Measurements from ENCODE around the gene TFF3.

The TFF3 gene

DNA sequence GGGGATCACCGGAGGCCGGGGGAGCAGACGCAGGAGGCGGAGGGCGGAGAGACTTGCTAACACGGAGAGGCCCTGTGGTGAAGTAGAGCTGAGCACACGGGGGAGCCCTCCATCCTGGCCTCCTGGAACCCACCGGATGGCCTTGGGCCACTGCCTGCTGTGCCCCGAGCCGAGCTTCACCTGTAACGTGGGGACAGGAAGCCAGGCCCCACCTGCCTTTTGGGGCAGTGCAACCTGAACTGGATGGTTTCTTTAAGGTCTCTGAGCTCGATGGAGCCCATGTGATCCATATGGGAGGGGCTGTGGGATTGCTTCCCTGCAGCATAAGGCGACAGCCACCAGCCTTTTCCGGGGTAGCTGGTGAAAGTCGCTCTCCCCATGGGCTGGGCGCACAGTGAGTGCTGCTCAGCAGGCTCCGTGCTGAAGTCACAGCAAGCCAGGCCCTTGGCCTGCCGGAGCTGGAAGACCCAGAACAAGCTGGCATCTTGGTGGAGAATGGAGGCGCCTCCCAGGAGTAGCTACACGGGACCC is 35.8 kb downstream of the TFF3 start:
- H3K27ac ChIP-seq = no peak overlapping the region
- H3K9me3 ChIP-seq (ENCODE audit: control insufficient read depth, low read length) = no peaks in the 10 kb centered on the region
- H3K4me3 ChIP-seq (ENCODE audit: low read depth, low read length) = no peak overlapping the region
- no peaks in the 10 kb centered on the region for H3K27me3 ChIP-seq (ENCODE audit: control insufficient read depth, insufficient read depth, low read length)
- H3K36me3 ChIP-seq (ENCODE audit: control insufficient read depth, insufficient read depth, low read length) = no peaks in the 10 kb centered on the region
- no peak overlapping the region for H2AFZ ChIP-seq
- H3K4me2 ChIP-seq (ENCODE audit: low read length) = no peak overlapping the region
- TF ChIP-seq, protein P1, sequence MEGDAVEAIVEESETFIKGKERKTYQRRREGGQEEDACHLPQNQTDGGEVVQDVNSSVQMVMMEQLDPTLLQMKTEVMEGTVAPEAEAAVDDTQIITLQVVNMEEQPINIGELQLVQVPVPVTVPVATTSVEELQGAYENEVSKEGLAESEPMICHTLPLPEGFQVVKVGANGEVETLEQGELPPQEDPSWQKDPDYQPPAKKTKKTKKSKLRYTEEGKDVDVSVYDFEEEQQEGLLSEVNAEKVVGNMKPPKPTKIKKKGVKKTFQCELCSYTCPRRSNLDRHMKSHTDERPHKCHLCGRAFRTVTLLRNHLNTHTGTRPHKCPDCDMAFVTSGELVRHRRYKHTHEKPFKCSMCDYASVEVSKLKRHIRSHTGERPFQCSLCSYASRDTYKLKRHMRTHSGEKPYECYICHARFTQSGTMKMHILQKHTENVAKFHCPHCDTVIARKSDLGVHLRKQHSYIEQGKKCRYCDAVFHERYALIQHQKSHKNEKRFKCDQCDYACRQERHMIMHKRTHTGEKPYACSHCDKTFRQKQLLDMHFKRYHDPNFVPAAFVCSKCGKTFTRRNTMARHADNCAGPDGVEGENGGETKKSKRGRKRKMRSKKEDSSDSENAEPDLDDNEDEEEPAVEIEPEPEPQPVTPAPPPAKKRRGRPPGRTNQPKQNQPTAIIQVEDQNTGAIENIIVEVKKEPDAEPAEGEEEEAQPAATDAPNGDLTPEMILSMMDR (IDR thresholded peaks at IDR 0.05) = no peak
- no peaks in the 10 kb centered on the region for H3K4me1 ChIP-seq
- no peaks in the 10 kb centered on the region for H3K79me2 ChIP-seq
- H3K9ac ChIP-seq = no peak overlapping the region

DNA sequence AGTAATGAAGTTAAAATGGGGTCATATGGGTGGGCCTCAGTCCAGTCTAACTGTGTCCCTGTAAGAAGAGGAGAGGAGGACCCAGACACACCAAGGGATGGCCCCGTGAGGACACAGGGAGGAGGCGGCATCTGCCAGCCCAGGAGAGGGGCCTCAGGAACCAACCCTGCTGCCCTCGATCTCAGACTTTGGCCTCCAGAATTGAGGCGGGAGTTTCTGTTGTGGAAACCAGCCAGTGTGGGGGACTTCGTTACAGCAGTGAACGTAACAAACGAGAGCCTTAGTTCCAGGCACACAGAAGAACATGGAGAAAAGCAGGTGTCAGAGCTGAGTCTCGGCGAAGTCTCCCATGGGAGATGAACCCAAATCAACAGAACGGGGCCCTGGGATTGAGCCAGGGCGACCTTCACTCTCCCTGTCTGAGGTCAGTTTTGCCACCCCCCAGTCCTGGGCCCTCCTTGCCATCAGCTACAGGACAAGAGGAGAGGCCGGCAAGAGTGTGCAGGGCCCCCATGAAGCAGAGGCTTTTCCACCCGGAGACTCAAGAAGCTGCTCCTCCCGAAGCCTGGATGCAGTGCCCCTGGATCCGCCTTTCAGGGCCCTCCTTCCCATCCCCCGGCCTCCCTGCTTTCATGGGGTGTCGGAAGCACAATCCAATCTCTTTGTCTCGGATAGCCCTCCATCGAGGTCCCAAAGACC is 36.6 kb downstream of the TFF3 start:
- no peak overlapping the region for H3K4me2 ChIP-seq (ENCODE audit: low read length)
- H3K79me2 ChIP-seq = no peaks in the 10 kb centered on the region
- H3K9ac ChIP-seq = no peak overlapping the region
- H3K4me3 ChIP-seq (ENCODE audit: low read depth, low read length) = no peak overlapping the region
- H3K27ac ChIP-seq = no peak overlapping the region
- no peaks in the 10 kb centered on the region for H3K27me3 ChIP-seq (ENCODE audit: control insufficient read depth, insufficient read depth, low read length)
- TF ChIP-seq, protein P1 (IDR thresholded peaks at IDR 0.05) = no peak
- H3K9me3 ChIP-seq (ENCODE audit: control insufficient read depth, low read length) = no peaks in the 10 kb centered on the region
- no peak overlapping the region for H2AFZ ChIP-seq
- H3K4me1 ChIP-seq = no peaks in the 10 kb centered on the region
- no peaks in the 10 kb centered on the region for H3K36me3 ChIP-seq (ENCODE audit: control insufficient read depth, insufficient read depth, low read length)

DNA sequence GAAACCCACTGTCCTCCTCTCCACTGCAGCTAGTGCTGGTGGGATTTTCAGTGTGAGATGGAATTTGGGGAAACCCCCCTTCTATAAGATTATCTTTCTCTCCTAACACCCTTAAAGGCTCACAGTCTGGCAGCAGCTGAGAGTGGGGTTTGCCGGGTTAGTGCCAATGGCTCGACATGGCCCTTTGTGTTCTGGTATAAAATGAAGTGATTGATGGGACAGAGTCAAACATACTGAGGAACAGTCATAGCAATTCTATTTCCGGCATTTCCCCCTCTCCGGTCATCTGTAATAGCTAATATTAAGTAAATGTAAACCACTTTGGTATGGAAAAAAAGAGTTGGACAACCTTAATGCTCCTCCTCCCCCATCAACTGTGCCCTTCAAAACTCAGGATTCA is 37.6 kb downstream of the TFF3 start:
- H3K4me1 ChIP-seq = no peaks in the 10 kb centered on the region
- H2AFZ ChIP-seq = no peak overlapping the region
- H3K27ac ChIP-seq = no peak overlapping the region
- no peaks in the 10 kb centered on the region for H3K9me3 ChIP-seq (ENCODE audit: control insufficient read depth, low read length)
- no peaks in the 10 kb centered on the region for H3K27me3 ChIP-seq (ENCODE audit: control insufficient read depth, insufficient read depth, low read length)
- TF ChIP-seq, protein P1 (IDR thresholded peaks at IDR 0.05) = no peak
- no peak overlapping the region for H3K9ac ChIP-seq
- H3K36me3 ChIP-seq (ENCODE audit: control insufficient read depth, insufficient read depth, low read length) = no peaks in the 10 kb centered on the region
- no peaks in the 10 kb centered on the region for H3K79me2 ChIP-seq
- no peak overlapping the region for H3K4me2 ChIP-seq (ENCODE audit: low read length)
- H3K4me3 ChIP-seq (ENCODE audit: low read depth, low read length) = no peak overlapping the region

DNA sequence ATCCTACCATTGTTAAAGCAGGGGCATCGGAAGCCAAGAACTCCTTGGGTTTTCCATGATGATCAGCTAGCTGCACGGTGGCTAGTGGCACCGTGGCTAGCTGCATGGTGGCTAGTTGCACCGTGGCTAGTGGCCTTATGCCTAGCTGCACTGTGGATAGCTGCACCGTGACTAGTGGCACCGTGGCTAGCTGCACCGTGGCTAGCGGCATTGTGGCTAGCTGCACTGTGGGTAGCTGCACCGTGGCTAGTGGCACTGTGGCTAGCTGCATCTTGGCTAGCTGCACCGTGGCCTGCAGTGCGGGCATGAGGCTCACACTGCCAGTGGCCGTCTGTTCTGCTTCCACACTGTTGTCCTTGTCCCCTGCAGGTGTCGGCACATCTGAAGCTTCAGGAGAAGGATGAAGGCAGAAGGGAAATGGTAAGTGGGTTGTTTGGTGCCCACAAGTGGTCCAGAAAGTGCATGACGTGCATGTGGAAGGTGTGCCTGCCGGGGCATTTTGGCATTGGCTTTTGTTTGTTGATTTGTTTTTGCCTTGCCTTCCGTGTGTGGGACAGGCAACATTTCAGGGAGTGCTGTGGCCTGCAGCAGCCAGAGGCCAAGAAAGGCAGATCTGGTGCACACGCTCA is 38.6 kb downstream of the TFF3 start:
- Histone ChIP-seq H3K27me3 (ENCODE audit: control insufficient read depth, insufficient read depth, low read length) (no peaks in the 10 kb centered on the region), H3K4me2 (ENCODE audit: low read length) (no peak overlapping the region), H3K4me1 (no peaks in the 10 kb centered on the region), H3K9me3 (ENCODE audit: control insufficient read depth, low read length) (no peaks in the 10 kb centered on the region), H3K4me3 (ENCODE audit: low read depth, low read length) (no peak overlapping the region), H3K79me2 (no peaks in the 10 kb centered on the region), H2AFZ (no peak overlapping the region), H3K27ac (no peak overlapping the region), H3K36me3 (ENCODE audit: control insufficient read depth, insufficient read depth, low read length) (no peaks in the 10 kb centered on the region), H3K9ac (no peak overlapping the region)
- TF ChIP-seq, protein P1 (IDR thresholded peaks at IDR 0.05) = no peak
